ENCODE results near the gene TMEM151B.

DNA sequence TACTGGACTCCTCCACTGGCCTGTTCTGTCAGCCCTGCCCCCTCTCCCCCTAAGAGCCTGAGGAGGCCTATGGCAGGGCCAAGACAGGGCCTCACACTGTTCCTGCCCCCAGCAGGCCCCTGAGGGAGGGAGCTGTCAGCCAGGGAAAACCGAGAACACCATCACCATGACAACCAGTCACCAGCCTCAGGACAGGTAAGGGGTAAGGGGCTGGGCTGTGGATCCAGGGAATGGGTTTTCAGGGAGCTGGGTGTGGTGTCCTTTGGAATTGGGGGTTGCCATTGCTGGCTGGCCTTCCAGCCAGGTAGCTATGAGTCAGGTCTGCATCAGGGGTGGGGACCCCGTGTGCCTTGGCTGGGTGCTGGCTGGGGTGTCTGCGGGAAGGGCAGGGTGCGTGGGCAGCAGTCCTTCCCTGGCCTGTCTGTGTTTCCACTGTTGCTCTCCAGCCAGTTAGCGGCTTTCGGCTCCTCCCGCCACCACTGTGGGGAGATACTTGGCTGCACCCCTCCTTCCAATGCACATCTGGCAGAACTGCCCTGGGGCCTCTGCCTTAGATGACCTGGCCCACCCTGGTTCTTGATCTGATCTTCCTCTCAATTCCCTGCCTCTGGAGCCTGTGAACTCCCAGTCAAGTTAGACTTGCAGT, 43.0 kb upstream of the TMEM151B start:
- TF ChIP-seq, protein P1, sequence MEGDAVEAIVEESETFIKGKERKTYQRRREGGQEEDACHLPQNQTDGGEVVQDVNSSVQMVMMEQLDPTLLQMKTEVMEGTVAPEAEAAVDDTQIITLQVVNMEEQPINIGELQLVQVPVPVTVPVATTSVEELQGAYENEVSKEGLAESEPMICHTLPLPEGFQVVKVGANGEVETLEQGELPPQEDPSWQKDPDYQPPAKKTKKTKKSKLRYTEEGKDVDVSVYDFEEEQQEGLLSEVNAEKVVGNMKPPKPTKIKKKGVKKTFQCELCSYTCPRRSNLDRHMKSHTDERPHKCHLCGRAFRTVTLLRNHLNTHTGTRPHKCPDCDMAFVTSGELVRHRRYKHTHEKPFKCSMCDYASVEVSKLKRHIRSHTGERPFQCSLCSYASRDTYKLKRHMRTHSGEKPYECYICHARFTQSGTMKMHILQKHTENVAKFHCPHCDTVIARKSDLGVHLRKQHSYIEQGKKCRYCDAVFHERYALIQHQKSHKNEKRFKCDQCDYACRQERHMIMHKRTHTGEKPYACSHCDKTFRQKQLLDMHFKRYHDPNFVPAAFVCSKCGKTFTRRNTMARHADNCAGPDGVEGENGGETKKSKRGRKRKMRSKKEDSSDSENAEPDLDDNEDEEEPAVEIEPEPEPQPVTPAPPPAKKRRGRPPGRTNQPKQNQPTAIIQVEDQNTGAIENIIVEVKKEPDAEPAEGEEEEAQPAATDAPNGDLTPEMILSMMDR (conservative IDR thresholded peaks at IDR 0.05; ENCODE audit: low read depth, low read length): no peak
- no peak for TF ChIP-seq EZH2 (IDR thresholded peaks at IDR 0.05; ENCODE audit: low read length, unreplicated experiment)
- no peak for TF ChIP-seq EZH2phosphoT487 (IDR thresholded peaks at IDR 0.05; ENCODE audit: borderline replicate concordance, low read length)

Measured in PC-3 (cell line).